Prostate gland (tissue), 2 donors: ENCODE data around the gene CD47.

Experiments
- POLR2A ChIP-seq: fragments of 450-650 bp; IDR thresholded peaks from one replicate; pipeline ENCODE4 v1.6.1; 2016; ENCODE audit warnings: antibody characterized with exemption, mild to moderate bottlenecking
- POLR2AphosphoS5 ChIP-seq: sonication (generic); formaldehyde crosslinking; IDR thresholded peaks from one replicate; pipeline ENCODE4 v1.6.1; 2017; ENCODE audit warnings: antibody characterized with exemption
- TF ChIP-seq, protein P1 (sequence below), 4 experiments: fragments of 200-600 bp in 2 of 4; fragments of 450-650 bp in 2 of 4; sonication (generic) in 2 of 4; IDR thresholded peaks; 1 replicate in 3 of 4; 2 replicates in 1 of 4; pipeline ENCODE4 v1.5.1; 2016 to 2019; ENCODE audit warnings: antibody characterized with exemption in 4 of 4, mild to moderate bottlenecking in 2 of 4, moderate library complexity in 2 of 4

DNA sequence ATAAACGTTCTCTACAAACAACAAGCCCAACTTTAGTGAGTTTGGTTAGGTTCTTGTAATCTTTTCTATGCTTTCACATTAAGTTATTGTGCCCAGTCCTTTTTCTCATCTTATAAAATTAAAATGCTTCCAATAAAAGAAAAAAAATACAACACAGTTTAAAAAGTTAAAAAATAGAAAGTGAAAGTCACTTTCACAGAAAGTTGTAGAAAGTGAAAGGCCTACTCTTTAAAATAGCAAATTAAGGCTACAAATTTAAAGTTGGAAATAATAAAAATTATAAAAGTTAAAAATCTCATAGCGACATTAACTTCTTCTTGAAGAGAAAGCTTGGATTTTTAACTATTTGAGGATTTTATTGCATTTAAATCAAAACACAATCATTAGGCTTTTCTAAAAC, 35.9 kb downstream of the CD47 start:
- no peak for TF ChIP-seq POLR2A
- TF ChIP-seq, protein P1, sequence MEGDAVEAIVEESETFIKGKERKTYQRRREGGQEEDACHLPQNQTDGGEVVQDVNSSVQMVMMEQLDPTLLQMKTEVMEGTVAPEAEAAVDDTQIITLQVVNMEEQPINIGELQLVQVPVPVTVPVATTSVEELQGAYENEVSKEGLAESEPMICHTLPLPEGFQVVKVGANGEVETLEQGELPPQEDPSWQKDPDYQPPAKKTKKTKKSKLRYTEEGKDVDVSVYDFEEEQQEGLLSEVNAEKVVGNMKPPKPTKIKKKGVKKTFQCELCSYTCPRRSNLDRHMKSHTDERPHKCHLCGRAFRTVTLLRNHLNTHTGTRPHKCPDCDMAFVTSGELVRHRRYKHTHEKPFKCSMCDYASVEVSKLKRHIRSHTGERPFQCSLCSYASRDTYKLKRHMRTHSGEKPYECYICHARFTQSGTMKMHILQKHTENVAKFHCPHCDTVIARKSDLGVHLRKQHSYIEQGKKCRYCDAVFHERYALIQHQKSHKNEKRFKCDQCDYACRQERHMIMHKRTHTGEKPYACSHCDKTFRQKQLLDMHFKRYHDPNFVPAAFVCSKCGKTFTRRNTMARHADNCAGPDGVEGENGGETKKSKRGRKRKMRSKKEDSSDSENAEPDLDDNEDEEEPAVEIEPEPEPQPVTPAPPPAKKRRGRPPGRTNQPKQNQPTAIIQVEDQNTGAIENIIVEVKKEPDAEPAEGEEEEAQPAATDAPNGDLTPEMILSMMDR (IDR thresholded peaks at IDR 0.05), result no peak
- no peak for TF ChIP-seq POLR2AphosphoS5
